Aortic smooth muscle cell (primary cell): ENCODE measurements around the gene ST7. TPM values are rescaled to one million over a fixed set of nuclear protein-coding genes. Genes with fewer than 3 reads are reported as not detected.

ENCODE experiments used
- total RNA-seq: library from RNA; depleted of rRNA; stranded (reverse); fragments of >200 nt; gene quantifications from 2 replicates; pipeline ENCODE4 v1.2.3, GENCODE V29; 2014

The ST7 gene
- 15.9 and 18.2 TPM in 2 replicates for total RNA-seq

DNA sequence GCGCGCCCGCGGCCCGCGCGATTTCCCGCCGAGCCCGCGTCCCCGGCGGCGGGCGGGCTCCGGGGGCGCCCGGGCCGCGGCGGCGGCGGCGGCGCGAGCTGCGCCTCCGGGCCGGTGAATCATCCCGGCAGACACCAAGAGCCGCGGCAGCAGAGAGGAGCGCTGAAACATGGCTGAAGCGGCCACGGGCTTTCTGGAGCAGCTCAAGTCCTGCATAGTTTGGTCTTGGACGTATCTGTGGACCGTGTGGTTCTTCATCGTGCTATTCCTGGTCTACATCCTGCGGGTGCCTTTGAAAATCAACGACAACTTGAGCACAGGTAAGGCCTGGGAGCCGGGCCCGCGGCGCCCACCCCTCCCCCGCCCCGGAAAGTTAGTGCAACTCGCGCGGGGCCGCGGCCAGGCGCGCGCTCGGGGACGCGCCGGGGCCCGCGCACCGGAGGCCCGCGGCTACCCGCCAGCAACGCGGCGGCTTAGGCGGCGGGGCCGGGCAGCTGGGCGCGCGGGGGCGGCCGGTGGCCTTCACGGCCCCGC lies at the start of gene ST7:
TSS of gene ST7 (plus strand) at position 130 of the 534 bp plus-strand sequence. CDS start at position 170, 40 bp downstream.

Other genes with a start within 250 kb of the ST7 start
- 147 and 191 TPM in 2 replicates for gene CAPZA2, start 90.9 kb upstream of the ST7 start, total RNA-seq